HG03025 (cell line): Measurements from ENCODE around the gene RARS2.
"Not testable (repeated sequence)": the region's sequence is repeated elsewhere in the genome, so short reads cannot be mapped to it uniquely, and the experiment has no call there.

ENCODE experiments used
- ATAC-seq: cut with Tn5 transposase; IDR thresholded peaks from one replicate; pipeline ENCODE4 v1.9.1; 2021; ENCODE audit warnings: mild to moderate bottlenecking, moderate library complexity; ENCODE audit not compliant: unreplicated experiment, low FRiP score

RARS2 gene

GRCh38 chr6:87589693-87590416 is at the start of gene RARS2, which contains the start of gene ORC3:
RARS2 (minus strand) TSS chr6:87589987; CDS start chr6:87589957, 30 bp downstream.
ORC3 (plus strand) TSS chr6:87590135; CDS start chr6:87590169, 34 bp downstream.
- ATAC-seq = peak; percentile 100

- ATAC-seq = no peak
Observed at GRCh38 chr6:87639373-87639772, 49.6 kb upstream of the RARS2 start.

GRCh38 chr6:87637106-87637505 is 47.3 kb upstream of the RARS2 start:
- no peak for ATAC-seq

GRCh38 chr6:87636315-87636714 is 46.5 kb upstream of the RARS2 start:
- ATAC-seq = no peak

- no peak for ATAC-seq
Observed at GRCh38 chr6:87633851-87634250, 44.1 kb upstream of the RARS2 start.

- ATAC-seq = no peak
Observed at GRCh38 chr6:87630746-87631145, 41.0 kb upstream of the RARS2 start.

- ATAC-seq = no peak
Observed at GRCh38 chr6:87628881-87629280, 39.1 kb upstream of the RARS2 start.

GRCh38 chr6:87628424-87628823 is 38.6 kb upstream of the RARS2 start:
- ATAC-seq = no peak

- no peak for ATAC-seq
Observed at GRCh38 chr6:87623248-87623647, 33.5 kb upstream of the RARS2 start.

GRCh38 chr6:87618531-87618930 is 28.7 kb upstream of the RARS2 start:
- no peak for ATAC-seq

- ATAC-seq = no peak
Observed at GRCh38 chr6:87617405-87617804, 27.6 kb upstream of the RARS2 start.

- ATAC-seq = not testable (repeated sequence)
Observed at GRCh38 chr6:87613018-87613417, 23.2 kb upstream of the RARS2 start.

- ATAC-seq = no peak
Observed at GRCh38 chr6:87608802-87609201, 19.0 kb upstream of the RARS2 start.

GRCh38 chr6:87606199-87606598 is 16.4 kb upstream of the RARS2 start:
- ATAC-seq = no peak

- no peak for ATAC-seq
Observed at GRCh38 chr6:87600576-87600975, 10.8 kb upstream of the RARS2 start.

GRCh38 chr6:87590990-87591389 is 1.2 kb upstream of the RARS2 start:
- ATAC-seq = no peak

GRCh38 chr6:87590417-87590880 is 662 bp upstream of the RARS2 start:
- ATAC-seq = no peak

GRCh38 chr6:87588756-87589407 is 905 bp downstream of the RARS2 start:
- no peak for ATAC-seq

GRCh38 chr6:87586371-87587077 is 3.3 kb downstream of the RARS2 start:
- ATAC-seq = no peak

GRCh38 chr6:87583822-87584221 is 6.0 kb downstream of the RARS2 start:
- ATAC-seq = no peak

- ATAC-seq = no peak
Observed at GRCh38 chr6:87575423-87575822, 14.4 kb downstream of the RARS2 start.
